ENCODE results near the gene TEAD4.

Gene TEAD4

DNA sequence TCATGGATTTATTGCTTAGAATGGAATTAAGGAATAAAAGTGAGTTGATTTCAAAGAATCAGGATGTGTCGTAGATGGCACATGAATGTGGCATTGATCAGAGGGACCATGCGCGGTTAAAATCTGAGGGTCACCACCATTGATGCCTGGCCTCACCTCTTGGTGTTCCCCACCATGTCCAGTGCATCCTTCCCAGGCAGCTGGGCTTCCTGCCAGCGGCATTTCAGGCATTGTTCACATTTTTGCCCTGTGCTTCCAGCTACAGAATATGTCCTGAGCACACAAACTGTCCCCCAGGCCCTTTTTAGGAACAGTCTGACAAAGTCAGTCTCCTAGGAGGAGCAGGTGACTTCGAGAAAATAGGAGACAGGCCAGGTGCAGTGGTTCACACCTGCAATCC lies 76.0 kb downstream of the TEAD4 start:
- Histone ChIP-seq H3K27ac (ENCODE audit: low read length) (no peak overlapping the region), H3K4me1 (ENCODE audit: insufficient read depth, low read length) (no peaks in the 10 kb centered on the region; the same call in 1 of the 2 replicates), H3K36me3 (ENCODE audit: insufficient read depth, low read depth, low read length) (peaks cover 67% of the 10 kb centered on the region), H3K9ac (ENCODE audit: low read depth, low read length) (no peak overlapping the region), H3K4me3 (ENCODE audit: low read length) (no peak overlapping the region), H3K9me3 (ENCODE audit: insufficient read depth, low read depth, low read length) (no peaks in the 10 kb centered on the region), H3K27me3 (ENCODE audit: insufficient read depth, low read length) (no peaks in the 10 kb centered on the region)

DNA sequence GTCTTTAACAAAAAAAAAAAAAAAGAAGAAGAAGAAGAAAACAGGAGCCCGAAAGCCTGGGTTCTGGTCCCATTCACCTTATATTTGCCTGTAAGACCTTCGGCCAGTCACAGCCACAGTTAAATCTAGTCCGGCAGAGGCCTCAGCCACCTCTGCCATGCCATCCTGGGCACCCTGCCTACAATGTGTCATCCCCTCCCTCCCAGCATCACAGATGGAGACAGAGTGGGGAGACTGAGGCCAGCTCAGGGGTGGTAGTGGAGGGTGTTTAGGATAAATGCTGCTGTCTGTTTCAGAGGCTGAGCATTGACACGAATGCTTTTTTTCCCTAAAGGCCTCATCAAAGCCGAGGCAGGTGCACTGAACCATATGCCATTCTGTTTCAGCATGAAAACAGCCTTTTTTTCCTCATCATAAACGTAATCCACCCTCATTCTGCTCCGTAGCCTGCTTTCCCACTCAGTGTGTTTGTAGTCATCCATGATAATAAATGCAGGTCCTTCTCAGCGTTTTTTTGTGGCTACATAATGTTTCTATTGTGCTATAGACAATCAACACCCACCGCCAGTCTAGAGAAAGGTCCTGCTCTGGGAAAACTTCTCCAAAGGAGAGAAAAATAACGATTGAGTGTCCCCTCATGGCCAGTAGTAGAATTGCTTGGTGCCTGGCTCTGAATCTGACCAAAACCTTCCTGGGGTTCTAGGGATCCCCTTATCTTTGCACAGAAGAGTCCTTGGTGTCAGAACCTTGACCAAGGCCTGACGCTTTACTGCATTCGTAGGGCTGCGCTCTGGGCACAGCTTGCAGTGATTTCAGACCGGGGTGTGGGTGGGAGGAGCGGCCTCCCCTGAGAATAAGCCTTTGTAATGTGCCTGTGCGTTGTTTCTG lies 76.9 kb downstream of the TEAD4 start:
- no peak overlapping the region for H3K4me3 ChIP-seq (ENCODE audit: low read length)
- no peaks in the 10 kb centered on the region for H3K27me3 ChIP-seq (ENCODE audit: insufficient read depth, low read length)
- H3K36me3 ChIP-seq (ENCODE audit: insufficient read depth, low read depth, low read length) = peaks cover 67% of the 10 kb centered on the region
- H3K9me3 ChIP-seq (ENCODE audit: insufficient read depth, low read depth, low read length) = no peaks in the 10 kb centered on the region
- no peak overlapping the region for H3K27ac ChIP-seq (ENCODE audit: low read length)
- H3K4me1 ChIP-seq (ENCODE audit: insufficient read depth, low read length) = no peaks in the 10 kb centered on the region; the same call in 1 of the 2 replicates
- no peak overlapping the region for H3K9ac ChIP-seq (ENCODE audit: low read depth, low read length)

DNA sequence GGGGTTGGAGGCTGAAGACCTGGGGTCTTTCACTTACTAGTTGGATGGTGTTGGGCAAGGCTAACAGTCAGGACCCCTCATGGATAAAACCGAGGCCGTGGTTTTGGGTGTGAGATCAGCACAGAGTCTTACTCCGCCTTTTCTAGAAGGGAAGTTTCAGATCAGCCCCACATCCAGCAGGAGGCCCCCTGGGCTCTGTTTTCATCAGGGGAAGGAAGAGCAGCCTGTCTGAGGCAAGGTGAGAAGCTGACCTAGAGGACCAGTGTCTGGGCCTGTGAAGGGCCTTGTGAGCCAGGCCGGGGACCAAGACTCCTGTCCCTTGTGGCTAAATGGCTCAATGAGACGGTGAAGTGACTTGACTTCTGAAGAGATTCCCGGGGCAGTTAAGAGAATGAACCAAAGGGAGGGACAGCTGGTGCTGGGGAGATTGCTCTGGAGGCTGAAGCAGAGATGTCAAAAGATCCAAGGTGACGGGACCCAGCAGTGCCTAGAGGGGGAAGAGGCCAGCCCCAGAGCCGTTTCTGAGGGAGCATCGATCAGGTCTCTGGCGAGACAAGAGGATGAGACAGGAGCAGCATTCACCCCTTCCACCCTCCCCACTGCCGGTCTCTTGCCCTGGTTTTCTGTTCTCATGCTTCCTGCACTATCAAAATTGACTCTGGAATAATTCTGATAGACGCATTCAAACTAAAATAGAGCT lies 77.9 kb downstream of the TEAD4 start:
- H3K27ac ChIP-seq (ENCODE audit: low read length) = no peak overlapping the region
- H3K9ac ChIP-seq (ENCODE audit: low read depth, low read length) = no peak overlapping the region
- H3K9me3 ChIP-seq (ENCODE audit: insufficient read depth, low read depth, low read length) = no peaks in the 10 kb centered on the region
- no peaks in the 10 kb centered on the region for H3K4me1 ChIP-seq (ENCODE audit: insufficient read depth, low read length)
- peaks cover 65% of the 10 kb centered on the region for H3K36me3 ChIP-seq (ENCODE audit: insufficient read depth, low read depth, low read length)
- no peaks in the 10 kb centered on the region for H3K27me3 ChIP-seq (ENCODE audit: insufficient read depth, low read length)
- H3K4me3 ChIP-seq (ENCODE audit: low read length) = no peak overlapping the region

DNA sequence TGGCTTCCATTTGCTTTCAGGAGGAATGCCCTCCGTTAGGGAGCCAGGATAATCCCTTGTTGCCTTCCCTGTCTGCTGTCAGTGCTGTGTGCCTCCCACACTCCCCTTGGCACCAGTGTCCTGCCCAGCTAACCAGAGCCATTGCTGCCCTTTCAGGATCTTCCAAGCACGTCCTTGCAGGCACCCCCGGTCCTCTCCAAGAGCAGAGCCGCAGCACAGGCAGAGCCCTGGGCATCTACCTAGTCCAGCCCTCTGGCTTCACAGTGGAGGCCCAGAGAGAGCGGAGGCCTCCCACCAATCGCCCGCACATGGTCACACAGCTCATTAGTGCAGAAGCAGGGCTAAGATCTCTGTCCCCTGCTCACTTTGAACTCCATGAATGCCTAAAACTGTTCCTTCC lies 79.0 kb downstream of the TEAD4 start:
- Histone ChIP-seq H3K36me3 (ENCODE audit: insufficient read depth, low read depth, low read length) (peaks cover 66% of the 10 kb centered on the region), H3K4me3 (ENCODE audit: low read length) (no peak overlapping the region), H3K9ac (ENCODE audit: low read depth, low read length) (no peak overlapping the region), H3K27ac (ENCODE audit: low read length) (no peak overlapping the region), H3K27me3 (ENCODE audit: insufficient read depth, low read length) (no peaks in the 10 kb centered on the region), H3K4me1 (ENCODE audit: insufficient read depth, low read length) (no peaks in the 10 kb centered on the region), H3K9me3 (ENCODE audit: insufficient read depth, low read depth, low read length) (no peaks in the 10 kb centered on the region)

- Histone ChIP-seq H3K4me1 (ENCODE audit: insufficient read depth, low read length) (no peaks in the 10 kb centered on the region), H3K36me3 (ENCODE audit: insufficient read depth, low read depth, low read length) (peaks cover 66% of the 10 kb centered on the region), H3K27ac (ENCODE audit: low read length) (no peak overlapping the region), H3K27me3 (ENCODE audit: insufficient read depth, low read length) (no peaks in the 10 kb centered on the region), H3K9ac (ENCODE audit: low read depth, low read length) (no peak overlapping the region), H3K9me3 (ENCODE audit: insufficient read depth, low read depth, low read length) (no peaks in the 10 kb centered on the region), H3K4me3 (ENCODE audit: low read length) (no peak overlapping the region)
Observed at GRCh38 chr12:3038926-3039510, 79.8 kb downstream of the TEAD4 start.

DNA sequence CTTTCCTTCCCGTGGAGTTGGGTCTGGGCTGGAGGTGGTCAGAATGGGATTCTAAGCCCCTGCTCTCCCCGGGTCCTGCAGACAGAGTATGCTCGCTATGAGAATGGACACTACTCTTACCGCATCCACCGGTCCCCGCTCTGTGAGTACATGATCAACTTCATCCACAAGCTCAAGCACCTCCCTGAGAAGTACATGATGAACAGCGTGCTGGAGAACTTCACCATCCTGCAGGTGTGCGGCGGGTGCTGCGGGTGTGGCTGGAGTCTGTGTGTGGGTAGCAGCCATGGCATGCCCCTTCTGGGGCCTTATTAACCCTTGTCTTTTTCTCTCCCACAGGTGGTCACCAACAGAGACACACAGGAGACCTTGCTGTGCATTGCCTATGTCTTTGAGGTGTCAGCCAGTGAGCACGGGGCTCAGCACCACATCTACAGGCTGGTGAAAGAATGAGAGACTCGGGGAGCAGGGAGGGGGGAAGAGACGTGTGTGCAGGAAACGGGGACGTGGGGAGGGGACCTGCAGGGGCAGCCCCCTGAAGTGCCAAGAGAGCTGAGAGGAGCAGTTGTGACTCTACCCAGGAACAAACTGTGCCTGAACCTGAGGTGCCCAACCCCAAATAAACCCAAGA lies 80.9 kb downstream of the TEAD4 start:
- H3K36me3 ChIP-seq (ENCODE audit: insufficient read depth, low read depth, low read length) = peaks cover 62% of the 10 kb centered on the region
- H3K27ac ChIP-seq (ENCODE audit: low read length) = no peak overlapping the region
- H3K9me3 ChIP-seq (ENCODE audit: insufficient read depth, low read depth, low read length) = no peaks in the 10 kb centered on the region
- no peak overlapping the region for H3K4me3 ChIP-seq (ENCODE audit: low read length)
- no peak overlapping the region for H3K9ac ChIP-seq (ENCODE audit: low read depth, low read length)
- H3K4me1 ChIP-seq (ENCODE audit: insufficient read depth, low read length) = no peaks in the 10 kb centered on the region
- no peaks in the 10 kb centered on the region for H3K27me3 ChIP-seq (ENCODE audit: insufficient read depth, low read length)

GRCh38 chr12:3040663-3041544 lies 81.7 kb downstream of the TEAD4 start:
- no peaks in the 10 kb centered on the region for H3K27me3 ChIP-seq (ENCODE audit: insufficient read depth, low read length)
- H3K4me3 ChIP-seq (ENCODE audit: low read length) = no peak overlapping the region
- no peaks in the 10 kb centered on the region for H3K9me3 ChIP-seq (ENCODE audit: insufficient read depth, low read depth, low read length)
- no peak overlapping the region for H3K27ac ChIP-seq (ENCODE audit: low read length)
- peaks cover 57% of the 10 kb centered on the region for H3K36me3 ChIP-seq (ENCODE audit: insufficient read depth, low read depth, low read length)
- no peaks in the 10 kb centered on the region for H3K4me1 ChIP-seq (ENCODE audit: insufficient read depth, low read length)
- H3K9ac ChIP-seq (ENCODE audit: low read depth, low read length) = no peak overlapping the region

- Histone ChIP-seq H3K4me1 (ENCODE audit: insufficient read depth, low read length) (no peaks in the 10 kb centered on the region), H3K4me3 (ENCODE audit: low read length) (no peak overlapping the region), H3K27ac (ENCODE audit: low read length) (no peak overlapping the region), H3K27me3 (ENCODE audit: insufficient read depth, low read length) (no peaks in the 10 kb centered on the region), H3K9me3 (ENCODE audit: insufficient read depth, low read depth, low read length) (no peaks in the 10 kb centered on the region), H3K36me3 (ENCODE audit: insufficient read depth, low read depth, low read length) (peaks cover 55% of the 10 kb centered on the region), H3K9ac (ENCODE audit: low read depth, low read length) (no peak overlapping the region)
Observed at GRCh38 chr12:3041558-3042164, 82.5 kb downstream of the TEAD4 start.

DNA sequence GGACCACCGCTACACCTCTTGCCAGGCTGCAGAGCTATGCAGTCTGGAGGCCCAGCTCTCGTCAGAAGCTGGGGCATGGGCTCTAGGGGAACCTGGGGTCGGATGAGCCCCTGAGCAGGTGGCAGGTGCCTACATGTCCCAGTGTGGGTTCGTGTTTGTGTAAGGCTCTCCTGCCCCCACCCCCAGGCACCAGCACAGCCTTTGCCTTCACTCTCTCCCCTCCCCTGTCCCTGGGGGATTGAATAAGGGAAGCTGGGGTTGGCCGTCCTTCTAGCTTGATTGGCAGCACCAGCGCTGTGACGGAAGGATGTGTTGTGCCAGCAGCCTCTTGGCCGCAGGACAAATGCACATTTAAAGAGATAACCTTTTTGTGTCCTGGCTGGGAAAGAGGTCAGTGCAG lies 83.2 kb downstream of the TEAD4 start:
- Histone ChIP-seq H3K36me3 (ENCODE audit: insufficient read depth, low read depth, low read length) (peaks cover 48% of the 10 kb centered on the region), H3K9me3 (ENCODE audit: insufficient read depth, low read depth, low read length) (no peaks in the 10 kb centered on the region), H3K27ac (ENCODE audit: low read length) (no peak overlapping the region), H3K4me1 (ENCODE audit: insufficient read depth, low read length) (no peaks in the 10 kb centered on the region), H3K27me3 (ENCODE audit: insufficient read depth, low read length) (no peaks in the 10 kb centered on the region), H3K9ac (ENCODE audit: low read depth, low read length) (no peak overlapping the region), H3K4me3 (ENCODE audit: low read length) (no peak overlapping the region)

- no peaks in the 10 kb centered on the region for H3K9me3 ChIP-seq (ENCODE audit: insufficient read depth, low read depth, low read length)
- no peaks in the 10 kb centered on the region for H3K27me3 ChIP-seq (ENCODE audit: insufficient read depth, low read length)
- no peak overlapping the region for H3K4me3 ChIP-seq (ENCODE audit: low read length)
- no peak overlapping the region for H3K9ac ChIP-seq (ENCODE audit: low read depth, low read length)
- peaks cover 2% of the 10 kb centered on the region; the same call in 1 of the 2 replicates for H3K4me1 ChIP-seq (ENCODE audit: insufficient read depth, low read length)
- H3K27ac ChIP-seq (ENCODE audit: low read length) = no peak overlapping the region
- peaks cover 43% of the 10 kb centered on the region for H3K36me3 ChIP-seq (ENCODE audit: insufficient read depth, low read depth, low read length)
Observed at GRCh38 chr12:3042826-3043225, 83.6 kb downstream of the TEAD4 start.
